Fibroblast of skin of left biceps (primary cell): ENCODE data around the gene CNPY2.
"Not testable (repeated sequence)": the region's sequence is repeated elsewhere in the genome, so short reads cannot be mapped to it uniquely, and the experiment has no call there.

ENCODE experiments used
- DNase-seq, 2 experiments: peaks; one replicate each; pipeline ENCODE4 v3.0.0-alpha.2; 2013; ENCODE audit warnings: low read depth in 2 of 2

The CNPY2 gene

GRCh38 chr12:56315622-56316473 lies at the start of gene CNPY2:
Gene CNPY2, minus strand, starts transcription at chr12:56315988. Its CDS starts 771 bp downstream, at chr12:56315217.
- DNase-seq, result peak; percentile 86 to 87

- no peak for DNase-seq
Observed at GRCh38 chr12:56362130-56363059, 46.6 kb upstream of the CNPY2 start, which contains the start of gene APOF. Gene APOF, minus strand, starts transcription at chr12:56362857. Its CDS starts 112 bp downstream, at chr12:56362745.

GRCh38 chr12:56361487-56362129 lies 45.8 kb upstream of the CNPY2 start:
- DNase-seq, result no peak

GRCh38 chr12:56359851-56360767 lies 44.3 kb upstream of the CNPY2 start, which contains the start of gene STAT2:
Gene STAT2, minus strand, starts transcription at chr12:56360107. Its CDS starts 3,536 bp downstream, at chr12:56356571.
- peak; percentile 100 for DNase-seq

- DNase-seq, result peak; percentile 55
Observed at GRCh38 chr12:56358836-56359532, 43.2 kb upstream of the CNPY2 start.

- DNase-seq, result no peak
Observed at GRCh38 chr12:56351325-56351724, 35.5 kb upstream of the CNPY2 start.

- no peak for DNase-seq
Observed at GRCh38 chr12:56350662-56351061, 34.9 kb upstream of the CNPY2 start.

- DNase-seq, result no peak
Observed at GRCh38 chr12:56348776-56349175, 33.0 kb upstream of the CNPY2 start.

- DNase-seq, result not testable (repeated sequence)
Observed at GRCh38 chr12:56347255-56347654, 31.5 kb upstream of the CNPY2 start.

- no peak for DNase-seq
Observed at GRCh38 chr12:56346675-56347074, 30.9 kb upstream of the CNPY2 start.

GRCh38 chr12:56342290-56342689 lies 26.5 kb upstream of the CNPY2 start:
- not testable (repeated sequence) for DNase-seq

GRCh38 chr12:56341616-56342015 lies 25.8 kb upstream of the CNPY2 start:
- no peak for DNase-seq

GRCh38 chr12:56339158-56339422 lies 23.3 kb upstream of the CNPY2 start:
- DNase-seq, result no peak

- DNase-seq, result no peak
Observed at GRCh38 chr12:56338308-56339157, 22.7 kb upstream of the CNPY2 start, which contains the start of gene IL23A. Gene IL23A, plus strand, starts transcription at chr12:56338884. Its CDS starts 161 bp downstream, at chr12:56339045.

- DNase-seq, result no peak
Observed at GRCh38 chr12:56337753-56338251, 22.0 kb upstream of the CNPY2 start.

GRCh38 chr12:56336361-56337167 lies 20.8 kb upstream of the CNPY2 start:
- DNase-seq, result no peak

GRCh38 chr12:56335527-56335926 lies 19.7 kb upstream of the CNPY2 start:
- DNase-seq, result not testable (repeated sequence)

GRCh38 chr12:56334490-56334793 lies 18.7 kb upstream of the CNPY2 start:
- no peak for DNase-seq
